CD4-positive, alpha-beta T cell (primary cell): Measurements from ENCODE around the gene PAPSS1. TPM values are rescaled to one million over a fixed set of nuclear protein-coding genes. Genes with fewer than 3 reads are reported as not detected.
"Not testable (repeated sequence)": the region's sequence is repeated elsewhere in the genome, so short reads cannot be mapped to it uniquely, and the experiment has no call there.

Source experiments
- ATAC-seq: fragments of 200-7000 bp; cut with Tn5 transposase; one replicate; pipeline ENCODE4 v1.10.0; 2022; ENCODE audit warnings: mild to moderate bottlenecking; ENCODE audit not compliant: poor library complexity
- CTCF ChIA-PET: fragments of 350-600 bp; sonication (Branson Sonifier 250); formaldehyde crosslinking; loops from one replicate; lab custom pipeline; 2021; ENCODE audit warnings: antibody characterized with exemption, inconsistent platforms; lab: Charles Lee
- POLR2A ChIA-PET: fragments of 350-600 bp; sonication (Branson Sonifier 250); formaldehyde crosslinking; loops from one replicate; lab custom pipeline; 2021; ENCODE audit warnings: antibody characterized with exemption, inconsistent platforms; lab: Charles Lee
- DNase-seq, 14 experiments: peaks; one replicate each; pipeline ENCODE4 v3.0.0-alpha.2; 2013 to 2020; ENCODE audit warnings: mixed read lengths in 2 of 14
- H3K27ac ChIP-seq, 2 donors: one replicate each; pipeline versions ENCODE4 v1.5.1 to v1.7.0; 2013; ENCODE audit warnings: low read length in 2 of 2, low read depth in 1 of 2, mild to moderate bottlenecking in 1 of 2
- H3K27me3 ChIP-seq, 2 experiments: 1 replicate in 1 of 2; 2 replicates in 1 of 2; pipeline versions ENCODE4 v1.6.1 to v1.7.0; 2013; ENCODE audit warnings: low read length in 2 of 2, control low read depth in 1 of 2, mild to moderate bottlenecking in 1 of 2, moderate library complexity in 1 of 2; ENCODE audit not compliant: insufficient read depth in 2 of 2, control insufficient read depth in 1 of 2
- H3K36me3 ChIP-seq: one replicate; pipeline ENCODE4 v1.6.1; 2013; ENCODE audit warnings: low read length, control low read depth; ENCODE audit not compliant: insufficient read depth
- H3K4me1 ChIP-seq: one replicate; pipeline ENCODE4 v1.6.1; 2013; ENCODE audit warnings: low read length, control low read depth; ENCODE audit not compliant: insufficient read depth
- H3K4me3 ChIP-seq: one replicate; pipeline ENCODE4 v1.5.1; 2013; ENCODE audit warnings: mild to moderate bottlenecking, low read length, moderate library complexity
- H3K9me3 ChIP-seq, 2 experiments: 1 replicate in 1 of 2; 2 replicates in 1 of 2; pipeline versions ENCODE4 v1.6.1 to v1.7.0; 2013; ENCODE audit warnings: low read length in 2 of 2, mild to moderate bottlenecking in 2 of 2, control low read depth in 1 of 2, moderate library complexity in 1 of 2; ENCODE audit not compliant: control insufficient read depth in 1 of 2, insufficient read depth in 1 of 2
- H3K27ac Mint-ChIP-seq: one replicate; pipeline ENCODE4 v1.8.0; 2020; ENCODE audit warnings: mixed read lengths
- H3K27me3 Mint-ChIP-seq: one replicate; pipeline ENCODE4 v1.8.0; 2021; ENCODE audit warnings: mixed read lengths
- H3K36me3 Mint-ChIP-seq: one replicate; pipeline ENCODE4 v1.8.0; 2021; ENCODE audit warnings: low read depth, mixed read lengths
- H3K4me1 Mint-ChIP-seq: one replicate; pipeline ENCODE4 v1.8.0; 2021; ENCODE audit warnings: low read depth, mixed read lengths
- H3K4me3 Mint-ChIP-seq: one replicate; pipeline ENCODE4 v1.8.0; 2020; ENCODE audit warnings: mild to moderate bottlenecking, mixed read lengths
- H3K9me3 Mint-ChIP-seq: one replicate; pipeline ENCODE4 v1.8.0; 2020; ENCODE audit warnings: mixed read lengths
- CTCF ChIP-seq: fragments of 200-600 bp; IDR thresholded peaks from one replicate; pipeline ENCODE4 v1.8.0; 2022; ENCODE audit warnings: antibody characterized with exemption, mild to moderate bottlenecking
- intact Hi-C, 2 experiments: fragments of 100-400 bp; cut with DNase I in 1 of 2; cut with micrococcal nuclease in 1 of 2; formaldehyde crosslinking; loops; one replicate each; pipeline versions ENCODE4 v1.15.1 to v1.9.0; 2023 to 2025; cut with DNase I, micrococcal nuclease
- total RNA-seq, 174 experiments: library from RNA in 2 of 174; stranded (reverse) in 2 of 174; gene quantifications; one replicate each; pipeline ENCODE4 v1.2.3 and lab custom pipeline; 2021 to 2026

Gene PAPSS1
- total RNA-seq, 2 experiments from 2014 or later: 5.6 to 6.6 TPM

- no peaks in the 10 kb centered on the region for H3K36me3 ChIP-seq
- H3K4me3 Mint-ChIP-seq: no peak overlapping the region
- no peaks in the 10 kb centered on the region for H3K27me3 Mint-ChIP-seq
- H3K36me3 Mint-ChIP-seq: peaks cover 75% of the 10 kb centered on the region
- peaks cover 8% of the 10 kb centered on the region for H3K9me3 Mint-ChIP-seq
- POLR2A ChIA-PET: interaction anchor here (0.6 kb wide), 1 partner anchor 14 kb away, joined by 3 read pairs; no protein-coding TSS in a partner anchor
- TF ChIP-seq CTCF: no peak
- ATAC-seq (no peak), DNase-seq (no peak)
- CTCF ChIA-PET: no interaction called here
- H3K27ac Mint-ChIP-seq: no peak overlapping the region
- no peaks in the 10 kb centered on the region for H3K4me1 Mint-ChIP-seq
- no peaks in the 10 kb centered on the region for H3K27me3 ChIP-seq
- intact Hi-C loops: no loop called here
- peaks cover 17 to 25% of the 10 kb centered on the region in 2 experiments for H3K9me3 ChIP-seq
- peaks cover 5% of the 10 kb centered on the region for H3K4me1 ChIP-seq
- H3K27ac ChIP-seq: no peak overlapping the region
- H3K4me3 ChIP-seq: no peak overlapping the region
Measured at GRCh38 chr4:107705742-107706556, 14.1 kb downstream of the PAPSS1 start.

GRCh38 chr4:107701565-107701964, 18.5 kb downstream of the PAPSS1 start:
- Histone ChIP-seq H3K27ac (no peak overlapping the region), H3K9me3 (peaks cover 8 to 18% of the 10 kb centered on the region in 2 experiments), H3K4me3 (no peak overlapping the region), H3K27me3 (no peaks in the 10 kb centered on the region), H3K36me3 (no peaks in the 10 kb centered on the region), H3K4me1 (no peaks in the 10 kb centered on the region)
- no peak for TF ChIP-seq CTCF
- Mint-ChIP-seq H3K4me1 (no peaks in the 10 kb centered on the region), H3K9me3 (peaks cover 5% of the 10 kb centered on the region), H3K27ac (no peak overlapping the region), H3K4me3 (no peak overlapping the region), H3K27me3 (no peaks in the 10 kb centered on the region), H3K36me3 (peaks cover 80% of the 10 kb centered on the region)
- DNase-seq: no peak
- POLR2A ChIA-PET: no interaction called here
- intact Hi-C loops: no loop called here
- CTCF ChIA-PET: no interaction called here
- no peak for ATAC-seq

- CTCF ChIA-PET: no interaction called here
- intact Hi-C loops: no loop called here
- H3K9me3 ChIP-seq: peaks cover 0 to 3% of the 10 kb centered on the region in 2 experiments
- H3K4me3 Mint-ChIP-seq: no peak overlapping the region
- H3K4me3 ChIP-seq: no peak overlapping the region
- no peaks in the 10 kb centered on the region for H3K9me3 Mint-ChIP-seq
- no peaks in the 10 kb centered on the region for H3K27me3 ChIP-seq
- peaks cover 79% of the 10 kb centered on the region for H3K36me3 Mint-ChIP-seq
- POLR2A ChIA-PET: no interaction called here
- no peaks in the 10 kb centered on the region for H3K4me1 ChIP-seq
- TF ChIP-seq CTCF: no peak
- no peaks in the 10 kb centered on the region for H3K27me3 Mint-ChIP-seq
- DNase-seq (no peak), ATAC-seq (no peak)
- H3K27ac ChIP-seq: no peak overlapping the region
- no peak overlapping the region for H3K27ac Mint-ChIP-seq
- H3K36me3 ChIP-seq: no peaks in the 10 kb centered on the region
- H3K4me1 Mint-ChIP-seq: no peaks in the 10 kb centered on the region
Measured at GRCh38 chr4:107699466-107700206, 20.4 kb downstream of the PAPSS1 start.

GRCh38 chr4:107696187-107696586, 23.8 kb downstream of the PAPSS1 start:
- Mint-ChIP-seq H3K4me1 (peaks cover 23% of the 10 kb centered on the region), H3K36me3 (peaks cover 84% of the 10 kb centered on the region)

More at GRCh38 chr4:107696187-107696586, 23.8 kb downstream of the PAPSS1 start:
- H3K9me3 Mint-ChIP-seq, H3K27ac Mint-ChIP-seq, H3K36me3 ChIP-seq, POLR2A ChIA-PET, H3K27me3 Mint-ChIP-seq, H3K4me3 ChIP-seq, H3K27ac ChIP-seq, H3K4me3 Mint-ChIP-seq, ATAC-seq, CTCF ChIA-PET, H3K27me3 ChIP-seq, H3K9me3 ChIP-seq, DNase-seq, H3K4me1 ChIP-seq, intact Hi-C loops: not testable (repeated sequence)
